A549 treated with CpdA at 1 μM for 4 hours (cell line): ENCODE data around the gene TMEM200C. TPM values are rescaled to one million over a fixed set of nuclear protein-coding genes. Genes with fewer than 3 reads are reported as not detected.

ENCODE experiments used
- total RNA-seq: library from RNA; stranded (reverse); fragments of 200-300 nt; extraction: Qiagen RNA extraction; gene quantifications from 5 replicates; pipeline ENCODE4 v1.2.3, GENCODE V29; 2022; ENCODE audit warnings: low read depth

The TMEM200C gene
- total RNA-seq: not detected in 5 replicates

DNA sequence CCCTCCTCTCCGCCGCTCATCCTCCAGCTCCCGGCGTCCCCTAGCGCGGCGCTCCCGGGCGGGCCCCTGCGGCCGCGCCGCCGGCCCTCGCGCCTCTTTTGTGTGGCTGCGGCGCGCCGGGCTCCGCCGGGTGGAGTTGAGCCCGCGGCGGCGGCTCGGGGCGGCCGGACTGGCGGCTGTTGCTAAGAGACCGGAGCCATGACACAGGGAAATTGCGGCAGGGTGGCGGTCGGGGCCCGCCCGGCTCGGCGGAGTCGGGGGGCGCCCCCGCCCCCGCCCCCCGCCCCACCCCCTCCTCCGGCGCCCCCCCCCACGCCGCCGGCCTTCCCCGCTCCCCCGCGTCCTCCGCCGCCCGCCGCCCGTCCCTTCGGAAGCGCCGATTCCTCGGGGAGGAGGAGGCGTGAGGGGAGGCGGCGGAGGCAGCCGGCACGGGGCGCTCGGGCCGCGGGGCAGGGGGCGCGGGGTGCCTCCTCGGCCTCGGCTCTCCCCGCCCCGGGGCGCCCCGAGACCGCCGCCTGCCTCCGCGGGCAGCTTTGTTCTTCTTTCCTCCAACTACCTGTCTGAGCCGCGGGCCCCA, at the start of gene TMEM200C:
Gene TMEM200C, minus strand, starts transcription at position 224 of the 577 bp plus-strand sequence. CDS start 3,459 bp downstream, outside the sequence.

